Activated CD8-positive, alpha-beta T cell treated with anti-CD3 and anti-CD28 coated beads for 36 hours (primary cell): ENCODE data around the gene RNF5. TPM values are rescaled to one million over a fixed set of nuclear protein-coding genes. Genes with fewer than 3 reads are reported as not detected.

ENCODE experiments used
- ATAC-seq: fragments of 200-7000 bp; cut with Tn5 transposase; one replicate; pipeline ENCODE4 v1.10.0; 2021; ENCODE audit warnings: mild to moderate bottlenecking, moderate library complexity
- CTCF ChIA-PET: fragments of 350-600 bp; sonication (Branson Sonifier 250); formaldehyde crosslinking; loops from one replicate; lab custom pipeline; 2021; ENCODE audit warnings: antibody characterized with exemption; lab: Charles Lee
- POLR2A ChIA-PET: fragments of 350-600 bp; sonication (Branson Sonifier 250); formaldehyde crosslinking; loops from one replicate; lab custom pipeline; 2021; ENCODE audit warnings: antibody characterized with exemption; lab: Charles Lee
- DNase-seq: peaks from one replicate; pipeline ENCODE4 v3.0.0-alpha.2; 2020
- H3K27ac Mint-ChIP-seq: one replicate; pipeline ENCODE4 v1.8.0; 2021; ENCODE audit warnings: mild to moderate bottlenecking, mixed read lengths
- H3K27me3 Mint-ChIP-seq: one replicate; pipeline ENCODE4 v1.8.0; 2021; ENCODE audit warnings: mixed read lengths
- H3K36me3 Mint-ChIP-seq: one replicate; pipeline ENCODE4 v1.8.0; 2021; ENCODE audit warnings: low read depth, mixed read lengths
- H3K4me1 Mint-ChIP-seq: one replicate; pipeline ENCODE4 v1.8.0; 2021; ENCODE audit warnings: low read depth, mixed read lengths
- H3K4me3 Mint-ChIP-seq: one replicate; pipeline ENCODE4 v1.8.0; 2021; ENCODE audit warnings: mild to moderate bottlenecking, moderate library complexity, mixed read lengths
- H3K9me3 Mint-ChIP-seq: one replicate; pipeline ENCODE4 v1.8.0; 2021; ENCODE audit warnings: mixed read lengths
- CTCF ChIP-seq: fragments of 200-600 bp; IDR thresholded peaks from one replicate; pipeline ENCODE4 v1.8.0; 2022; ENCODE audit warnings: antibody characterized with exemption, mild to moderate bottlenecking
- intact Hi-C: fragments of 100-400 bp; cut with micrococcal nuclease; formaldehyde crosslinking; loops from one replicate; pipeline ENCODE4 v1.10.0; 2022
- total RNA-seq, 2 experiments: library from RNA; stranded (reverse); gene quantifications; one replicate each; pipeline ENCODE4 v1.2.3, GENCODE V29; 2021

Gene RNF5
- total RNA-seq, 2 experiments from 2014 or later = 55.4 to 57.9 TPM

- TF ChIP-seq CTCF = no peak
- CTCF ChIA-PET = interaction anchor here (0.8 to 1.2 kb wide), 3 partner anchors 21 to 73 kb away, joined by 3 read pairs; no protein-coding TSS in a partner anchor
- Mint-ChIP-seq H3K4me3 (peak overlapping the region; percentile 97), H3K27me3 (no peaks in the 10 kb centered on the region), H3K27ac (peak overlapping the region; percentile 96), H3K36me3 (peaks cover 44% of the 10 kb centered on the region), H3K4me1 (peaks cover 50% of the 10 kb centered on the region), H3K9me3 (no peaks in the 10 kb centered on the region)
- POLR2A ChIA-PET = interaction anchor here (0.6 to 7.2 kb wide), 3 partner anchors 11 to 1352 kb away, joined by 3 to 72 read pairs (median 4); partner anchors contain the start of genes AGPAT1 and RNF5
- intact Hi-C loops = no loop called here
- DNase-seq (no peak), ATAC-seq (no peak)
Observed at GRCh38 chr6:32189742-32190053, 11.5 kb downstream of the RNF5 start.

DNA sequence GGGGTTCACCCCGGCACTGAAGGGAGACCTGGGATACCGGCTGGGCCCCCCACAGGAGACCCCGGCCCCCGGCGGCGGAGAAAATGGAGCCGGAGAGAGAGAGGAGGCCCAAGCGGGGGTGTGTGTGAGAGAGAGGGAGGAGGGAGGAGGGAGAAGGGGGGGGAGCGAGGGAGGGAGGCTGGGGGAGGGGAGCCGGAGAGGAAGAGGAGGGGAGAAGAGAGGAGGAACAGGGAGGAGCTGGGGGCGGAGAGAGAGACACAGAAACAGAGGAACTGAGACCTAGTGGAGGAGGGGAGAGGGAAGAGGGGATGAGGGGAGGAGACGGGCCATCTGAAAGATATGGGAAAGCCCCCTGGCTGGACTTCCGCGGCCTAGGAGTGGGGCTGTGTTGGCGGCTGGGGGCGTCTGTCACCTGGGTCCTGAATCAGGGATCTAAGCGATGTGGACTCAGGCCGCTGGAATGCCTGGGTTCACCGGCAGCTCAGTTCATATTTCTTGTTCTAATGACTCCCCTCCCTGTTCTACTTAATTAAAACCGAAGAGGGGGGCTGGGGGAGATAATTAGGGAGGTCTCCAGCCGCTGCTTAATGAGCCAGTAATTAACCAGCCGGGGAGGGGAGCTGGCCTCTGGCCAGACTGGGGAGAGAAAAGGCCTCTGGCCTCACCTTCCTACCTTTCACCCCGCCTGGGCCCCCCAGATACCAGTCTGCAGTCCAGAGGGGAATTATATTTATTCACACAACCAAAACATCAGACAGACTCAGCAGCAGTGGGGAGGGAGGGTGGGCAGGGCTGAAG lies 12.0 kb downstream of the RNF5 start, which contains the start of gene PBX2:
TSS of gene PBX2 (minus strand) at position 149 of the 798 bp plus-strand sequence. CDS start 287 bp downstream, outside the sequence.
- Mint-ChIP-seq H3K4me3 (peak within 1 kb of the TSS; percentile 97), H3K4me1 (peaks cover 55% of the 10 kb centered on the region), H3K27me3 (no peaks in the 10 kb centered on the region), H3K27ac (peak within 1 kb of the TSS; percentile 99), H3K9me3 (no peaks in the 10 kb centered on the region), H3K36me3 (peaks cover 44% of the 10 kb centered on the region)
- ChIA-PET POLR2A (interaction anchor here (0.6 to 7.2 kb wide), 5 partner anchors 8 to 1352 kb away, joined by 3 to 72 read pairs (median 3); partner anchors contain the start of genes AGPAT1 and RNF5), CTCF (interaction anchor here (0.8 to 1.4 kb wide), 4 partner anchors 21 to 73 kb away, joined by 3 read pairs; partner anchors contain the start of gene EGFL8)
- peak; percentile 90 for DNase-seq
- peak; percentile 64 for ATAC-seq
- intact Hi-C loops = no loop called here
- no peak for TF ChIP-seq CTCF

DNA sequence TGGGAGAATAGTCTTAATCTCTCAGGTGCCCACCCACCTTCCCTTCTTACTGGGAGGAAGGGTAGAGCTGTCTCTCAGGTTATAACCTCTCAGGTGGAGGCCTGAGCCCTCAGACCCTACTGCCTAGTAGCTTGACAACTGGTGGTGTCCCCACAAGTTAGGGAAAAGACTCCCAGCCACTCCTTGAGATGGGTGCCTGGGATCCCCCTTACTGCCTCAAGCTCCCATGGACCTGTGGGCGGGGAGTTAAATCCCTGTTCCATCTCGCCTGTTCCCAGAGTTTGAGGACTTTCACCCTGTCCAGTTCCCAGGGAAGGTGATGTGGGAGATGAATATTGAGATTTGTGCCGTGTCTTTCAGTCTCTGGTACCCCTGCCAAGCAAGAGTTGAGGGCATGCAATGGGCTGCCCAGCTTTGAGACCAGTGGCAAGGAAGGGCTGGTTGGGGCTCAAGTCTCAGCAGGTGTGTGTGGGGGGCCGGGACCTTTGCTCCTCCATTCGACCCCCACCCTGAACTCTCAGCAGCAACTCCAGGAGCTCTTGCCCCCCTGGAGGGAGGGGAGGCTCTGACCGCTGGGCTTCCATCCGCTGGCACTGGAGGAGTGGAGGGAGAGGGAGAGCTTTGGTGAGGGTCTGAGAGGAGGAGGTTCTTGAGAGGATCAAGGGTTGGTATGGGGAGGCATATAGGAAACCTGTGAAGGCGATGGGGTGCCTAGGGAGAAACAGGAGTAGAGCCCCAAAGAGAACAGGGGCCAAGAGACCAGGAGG lies 12.9 kb downstream of the RNF5 start:
- peaks cover 38% of the 10 kb centered on the region for H3K36me3 Mint-ChIP-seq
- ATAC-seq = no peak
- no peak for DNase-seq
- no peaks in the 10 kb centered on the region for H3K27me3 Mint-ChIP-seq
- POLR2A ChIA-PET = interaction anchor here (0.8 to 7.2 kb wide), 4 partner anchors 8 to 662 kb away, joined by 3 to 72 read pairs (median 3); partner anchors contain the start of genes AGPAT1, PSMB9, RNF5 and TAP1
- H3K4me3 Mint-ChIP-seq = peak overlapping the region; percentile 97
- CTCF ChIA-PET = interaction anchor here (0.8 to 1.4 kb wide), 4 partner anchors 27 to 74 kb away, joined by 3 read pairs; partner anchors contain the start of gene EGFL8
- H3K4me1 Mint-ChIP-seq = peaks cover 48% of the 10 kb centered on the region
- intact Hi-C loops = no loop called here
- peak overlapping the region; percentile 99 for H3K27ac Mint-ChIP-seq
- TF ChIP-seq CTCF = no peak
- H3K9me3 Mint-ChIP-seq = no peaks in the 10 kb centered on the region

DNA sequence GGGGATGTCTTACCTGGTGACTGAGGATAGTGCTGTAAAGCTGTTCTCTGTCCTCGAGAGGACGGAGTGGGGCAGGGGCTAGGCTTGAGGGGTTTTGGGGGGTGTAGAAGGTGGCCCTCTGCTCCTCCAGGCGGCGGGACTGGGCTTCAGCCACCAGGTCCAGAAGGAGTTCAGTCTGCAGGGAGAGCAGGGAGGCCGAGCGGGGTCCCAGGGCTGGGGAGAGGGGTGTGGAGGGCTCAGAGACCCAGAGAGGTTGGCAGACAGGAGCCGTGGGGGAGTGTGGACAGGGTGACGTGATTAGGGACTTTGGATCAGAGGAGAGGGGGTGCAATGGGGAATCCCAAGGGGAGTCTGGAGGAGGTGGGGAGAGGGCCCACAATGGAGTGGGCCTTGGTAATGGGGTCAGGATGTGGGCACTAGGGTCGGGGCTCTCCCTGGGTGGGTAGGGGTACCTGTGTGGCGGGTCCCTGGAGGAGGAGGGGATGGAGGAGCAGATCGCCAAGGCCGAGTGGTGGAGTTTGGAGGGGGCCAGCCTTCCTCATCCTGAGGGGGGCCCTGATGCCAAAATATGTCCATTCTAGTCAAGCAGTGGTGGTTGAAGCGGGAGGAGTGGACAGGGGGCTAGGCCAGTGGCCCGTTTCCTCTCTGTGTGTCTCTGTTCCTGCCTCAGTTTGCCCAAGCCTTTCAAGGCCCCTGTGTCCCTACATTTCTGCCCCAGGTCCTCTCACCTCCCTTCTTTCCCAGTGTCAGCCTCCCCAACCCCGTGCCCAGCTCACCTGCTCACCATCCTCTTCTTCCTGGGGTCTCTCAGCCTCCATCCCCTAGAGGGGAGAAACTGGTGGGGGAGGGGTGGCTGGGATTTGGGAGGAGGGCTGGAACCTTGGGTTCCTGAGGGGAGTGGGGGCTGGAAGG lies 13.7 kb downstream of the RNF5 start:
- H3K4me3 Mint-ChIP-seq = peak overlapping the region; percentile 97
- ChIA-PET POLR2A (interaction anchor here (0.8 to 7.2 kb wide), 6 partner anchors 13 to 780 kb away, joined by 3 to 72 read pairs (median 3); partner anchors contain the start of genes AGPAT1, ATF6B, PSMB9 and RNF5), CTCF (interaction anchor here (0.8 to 4.4 kb wide), 5 partner anchors 27 to 761 kb away, joined by 3 to 32 read pairs (median 3); partner anchors contain the start of genes EGFL8 and HLA-DMA)
- peaks cover 43% of the 10 kb centered on the region for H3K4me1 Mint-ChIP-seq
- no peak for TF ChIP-seq CTCF
- intact Hi-C loops = no loop called here
- peaks cover 29% of the 10 kb centered on the region for H3K36me3 Mint-ChIP-seq
- ATAC-seq (no peak), DNase-seq (peak; percentile 25)
- peak overlapping the region; percentile 99 for H3K27ac Mint-ChIP-seq
- no peaks in the 10 kb centered on the region for H3K27me3 Mint-ChIP-seq
- no peaks in the 10 kb centered on the region for H3K9me3 Mint-ChIP-seq
